Tibial artery (tissue), 4 donors: ENCODE measurements around the gene DHRS12.
A peak's percentile ranks its signal among the peaks of the same experiment; 100 is the strongest.

Source experiments
- DNase-seq, 2 donors: peaks; one replicate each; pipeline ENCODE4 v3.0.0-alpha.2; 2019
- H3K27ac ChIP-seq, 2 donors: fragments of 200-600 bp; sonication (generic) in 1 of 2; 1 replicate in 1 of 2; 2 replicates in 1 of 2; pipeline ENCODE4 v1.5.1; 2018 to 2019; ENCODE audit warnings: mild to moderate bottlenecking in 1 of 2
- H3K27me3 ChIP-seq, 2 donors: fragments of 200-600 bp; sonication (generic) in 1 of 2; one replicate each; pipeline versions ENCODE4 v1.5.1 to v1.6.0; 2016 to 2019
- H3K36me3 ChIP-seq, 3 donors: fragments of 200-600 bp; sonication (generic) in 2 of 3; one replicate each; pipeline ENCODE4 v1.5.1; 2016 to 2019; ENCODE audit warnings: mild to moderate bottlenecking in 2 of 3
- H3K4me1 ChIP-seq, 4 donors: fragments of 200-600 bp; sonication (generic) in 2 of 4; 1 replicate in 3 of 4; 2 replicates in 1 of 4; pipeline ENCODE4 v1.5.1; 2016 to 2019
- H3K4me3 ChIP-seq, 2 donors: fragments of 200-600 bp; sonication (generic) in 1 of 2; 1 replicate in 1 of 2; 2 replicates in 1 of 2; pipeline ENCODE4 v1.5.1; 2018 to 2019; ENCODE audit warnings: mild to moderate bottlenecking in 2 of 2
- H3K9me3 ChIP-seq, 3 donors: fragments of 200-600 bp; sonication (generic) in 1 of 3; one replicate each; pipeline ENCODE4 v1.5.1; 2016 to 2019
- intact Hi-C: fragments of 100-400 bp; cut with DNase I; formaldehyde crosslinking; loops from one replicate; pipeline ENCODE4 v1.15.0; 2023; ENCODE audit warnings: low total_unique reads
- TF ChIP-seq, protein P1 (sequence below), 2 experiments: fragments of 200-600 bp in 1 of 2; fragments of 450-650 bp in 1 of 2; IDR thresholded peaks; one replicate each; pipeline ENCODE4 v1.5.1; 2017 to 2019; ENCODE audit warnings: antibody characterized with exemption in 2 of 2, mild to moderate bottlenecking in 1 of 2, moderate library complexity in 1 of 2

Gene DHRS12

DNA sequence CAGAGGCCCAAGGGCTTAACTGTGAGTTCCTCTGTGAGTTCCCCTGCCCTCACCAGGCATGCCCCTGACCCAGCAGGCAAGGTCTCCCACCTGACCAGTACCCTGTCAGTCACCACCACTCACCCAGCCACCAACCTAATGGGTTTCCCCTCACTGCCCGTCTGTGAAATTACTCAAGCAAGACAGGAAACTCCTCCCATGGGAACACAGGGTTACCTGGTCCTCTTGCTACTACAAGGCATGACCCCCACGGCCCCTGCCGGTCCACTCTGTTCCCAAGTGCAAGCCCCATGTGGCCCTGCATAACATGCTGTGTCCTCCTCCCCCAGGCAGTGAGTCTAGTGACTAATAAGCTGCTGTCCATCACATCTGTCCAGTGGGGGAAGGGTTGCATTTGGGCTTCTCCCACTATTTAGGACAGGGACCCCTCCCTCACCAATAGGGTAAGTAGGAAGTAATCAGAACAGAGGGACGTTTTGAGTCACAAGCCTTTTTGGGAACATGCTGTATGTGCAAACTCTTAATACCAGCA, 8.0 kb upstream of the DHRS12 start:
- peak in 1 of 2 donors; percentile 46 for DNase-seq
- Histone ChIP-seq H3K4me1 (peaks cover 0 to 13% (median 3%) of the 10 kb centered on the region in 4 donors), H3K27ac (no peak overlapping the region), H3K4me3 (no peak overlapping the region), H3K36me3 (no peaks in the 10 kb centered on the region), H3K27me3 (no peaks in the 10 kb centered on the region), H3K9me3 (no peaks in the 10 kb centered on the region)
- TF ChIP-seq, protein P1, sequence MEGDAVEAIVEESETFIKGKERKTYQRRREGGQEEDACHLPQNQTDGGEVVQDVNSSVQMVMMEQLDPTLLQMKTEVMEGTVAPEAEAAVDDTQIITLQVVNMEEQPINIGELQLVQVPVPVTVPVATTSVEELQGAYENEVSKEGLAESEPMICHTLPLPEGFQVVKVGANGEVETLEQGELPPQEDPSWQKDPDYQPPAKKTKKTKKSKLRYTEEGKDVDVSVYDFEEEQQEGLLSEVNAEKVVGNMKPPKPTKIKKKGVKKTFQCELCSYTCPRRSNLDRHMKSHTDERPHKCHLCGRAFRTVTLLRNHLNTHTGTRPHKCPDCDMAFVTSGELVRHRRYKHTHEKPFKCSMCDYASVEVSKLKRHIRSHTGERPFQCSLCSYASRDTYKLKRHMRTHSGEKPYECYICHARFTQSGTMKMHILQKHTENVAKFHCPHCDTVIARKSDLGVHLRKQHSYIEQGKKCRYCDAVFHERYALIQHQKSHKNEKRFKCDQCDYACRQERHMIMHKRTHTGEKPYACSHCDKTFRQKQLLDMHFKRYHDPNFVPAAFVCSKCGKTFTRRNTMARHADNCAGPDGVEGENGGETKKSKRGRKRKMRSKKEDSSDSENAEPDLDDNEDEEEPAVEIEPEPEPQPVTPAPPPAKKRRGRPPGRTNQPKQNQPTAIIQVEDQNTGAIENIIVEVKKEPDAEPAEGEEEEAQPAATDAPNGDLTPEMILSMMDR (IDR thresholded peaks at IDR 0.05) = no peak
- intact Hi-C loops = no loop called here

DNA sequence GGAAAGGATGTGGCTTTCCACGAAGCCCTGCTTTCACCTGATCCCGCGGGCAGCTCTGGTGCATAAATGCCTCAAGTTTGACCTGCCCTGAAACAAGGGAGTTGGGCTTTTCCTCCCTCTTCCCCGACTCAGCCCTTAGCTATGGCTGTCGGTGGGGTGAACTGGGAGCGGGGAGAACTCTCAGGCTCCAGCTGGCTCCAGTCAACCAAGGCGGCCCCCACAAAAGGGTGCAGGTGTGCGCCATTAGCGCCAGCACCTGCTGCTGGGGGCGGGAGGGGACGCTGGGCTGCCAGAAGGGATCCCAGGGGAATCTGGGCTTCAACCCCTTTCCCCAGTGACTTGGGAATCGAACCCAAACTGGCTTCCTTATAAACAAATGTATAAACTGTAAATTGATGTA, 7.1 kb upstream of the DHRS12 start:
- Histone ChIP-seq H3K27ac (no peak overlapping the region), H3K36me3 (no peaks in the 10 kb centered on the region), H3K4me3 (no peak overlapping the region), H3K4me1 (peaks cover 0 to 21% (median 6%) of the 10 kb centered on the region in 4 donors), H3K9me3 (no peaks in the 10 kb centered on the region), H3K27me3 (no peaks in the 10 kb centered on the region)
- no peak for DNase-seq
- intact Hi-C loops = no loop called here
- TF ChIP-seq, protein P1 (IDR thresholded peaks at IDR 0.05) = no peak

DNA sequence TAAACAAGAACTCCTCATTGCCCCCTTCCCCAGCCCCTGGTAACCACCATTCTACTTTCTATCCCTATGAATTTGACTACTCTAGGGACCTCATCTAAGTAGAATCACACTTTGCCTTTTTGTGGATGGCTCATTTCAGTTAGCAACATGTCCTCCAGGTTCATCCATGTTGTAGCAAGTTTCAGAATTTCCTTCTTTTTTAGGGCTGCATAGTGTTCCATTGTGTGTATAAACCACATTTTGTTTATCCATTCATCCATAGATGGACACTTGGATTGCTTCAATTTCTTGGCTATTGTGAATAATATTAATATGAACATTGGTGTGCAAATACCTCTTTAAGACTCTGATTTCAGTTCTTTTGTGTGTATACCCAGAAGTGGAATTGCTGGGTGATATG, 4.8 kb upstream of the DHRS12 start:
- no peak overlapping the region for H3K27ac ChIP-seq
- peaks cover 0 to 22% (median 13%) of the 10 kb centered on the region in 4 donors for H3K4me1 ChIP-seq
- H3K27me3 ChIP-seq = no peaks in the 10 kb centered on the region
- intact Hi-C loops = loop anchor here (10.0 kb wide), 5 partner anchors 206 to 846 kb away; partner anchors contain the start of genes ALG11, ATP7B, CKAP2 and FAM124A
- TF ChIP-seq, protein P1 (IDR thresholded peaks at IDR 0.05) = no peak
- H3K36me3 ChIP-seq = no peaks in the 10 kb centered on the region
- DNase-seq = no peak
- H3K4me3 ChIP-seq = no peak overlapping the region
- no peaks in the 10 kb centered on the region for H3K9me3 ChIP-seq

DNA sequence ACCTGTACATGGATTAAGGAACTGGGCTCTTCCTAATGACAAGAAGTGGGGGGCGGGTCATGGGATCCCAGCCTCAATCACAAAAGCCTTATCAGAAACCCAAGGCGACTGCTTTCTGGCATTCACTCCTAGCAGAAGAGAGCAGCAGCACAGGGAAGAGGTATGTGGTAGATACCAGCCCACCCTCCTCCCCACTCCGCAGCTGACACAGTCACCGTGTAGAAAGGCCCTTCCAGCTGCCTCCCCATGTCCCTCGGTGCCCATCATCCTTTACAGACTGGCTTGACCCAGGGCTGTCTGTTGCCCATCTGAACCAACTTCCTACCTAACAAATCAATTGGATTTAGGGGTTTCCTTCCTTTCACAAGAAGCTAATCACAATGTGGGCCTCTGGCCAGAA, 3.1 kb upstream of the DHRS12 start:
- no peaks in the 10 kb centered on the region for H3K27me3 ChIP-seq
- no peak overlapping the region for H3K4me3 ChIP-seq
- TF ChIP-seq, protein P1 (IDR thresholded peaks at IDR 0.05) = no peak
- no peak for DNase-seq
- intact Hi-C loops = loop anchor here (10.0 kb wide), 5 partner anchors 208 to 848 kb away; partner anchors contain the start of genes ALG11, ATP7B, CKAP2 and FAM124A
- H3K36me3 ChIP-seq = no peaks in the 10 kb centered on the region
- peaks cover 0 to 37% (median 26%) of the 10 kb centered on the region in 4 donors for H3K4me1 ChIP-seq
- no peaks in the 10 kb centered on the region for H3K9me3 ChIP-seq
- H3K27ac ChIP-seq = peak overlapping the region in 1 of 2 donors; percentile 11

DNA sequence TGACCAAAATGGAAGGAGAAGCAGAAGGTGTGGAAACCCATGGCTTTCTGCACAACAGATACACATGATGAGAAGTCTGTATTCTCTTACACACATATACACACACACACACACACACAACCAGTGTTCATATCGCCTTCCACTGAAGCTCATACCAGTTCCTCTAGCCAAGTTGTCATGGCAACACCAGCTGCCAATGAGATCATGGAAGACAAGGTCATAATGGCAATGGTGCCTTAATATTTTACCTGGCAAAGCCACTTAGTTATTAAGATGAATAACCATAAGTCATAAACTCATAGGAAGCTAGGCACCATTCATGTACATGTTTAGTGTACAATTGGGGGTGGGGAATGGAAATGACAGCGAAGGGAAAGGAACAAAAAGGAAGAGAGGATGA, 2.6 kb upstream of the DHRS12 start:
- DNase-seq = peak in 1 of 2 donors; percentile 49
- intact Hi-C loops = loop anchor here (10.0 kb wide), 5 partner anchors 208 to 848 kb away; partner anchors contain the start of genes ALG11, ATP7B, CKAP2 and FAM124A
- H3K27ac ChIP-seq = peak overlapping the region in 1 of 2 donors; percentile 95

More for the DNA sequence above, 2.6 kb upstream of the DHRS12 start:
- peaks cover 0 to 41% (median 31%) of the 10 kb centered on the region in 4 donors for H3K4me1 ChIP-seq
- TF ChIP-seq, protein P1 (IDR thresholded peaks at IDR 0.05) = no peak
- H3K36me3 ChIP-seq = no peaks in the 10 kb centered on the region
- H3K9me3 ChIP-seq = no peaks in the 10 kb centered on the region
- H3K4me3 ChIP-seq = no peak overlapping the region
- H3K27me3 ChIP-seq = no peaks in the 10 kb centered on the region
